ENCODE results near the gene DAGLB.
"Not testable (repeated sequence)": the region's sequence is repeated elsewhere in the genome, so short reads cannot be mapped to it uniquely, and the experiment has no call there.

Gene DAGLB

GRCh38 chr7:6461946-6462550 lies 14.3 kb upstream of the DAGLB start:
- no peak for DNase-seq (ENCODE audit: low spot score)

DNA sequence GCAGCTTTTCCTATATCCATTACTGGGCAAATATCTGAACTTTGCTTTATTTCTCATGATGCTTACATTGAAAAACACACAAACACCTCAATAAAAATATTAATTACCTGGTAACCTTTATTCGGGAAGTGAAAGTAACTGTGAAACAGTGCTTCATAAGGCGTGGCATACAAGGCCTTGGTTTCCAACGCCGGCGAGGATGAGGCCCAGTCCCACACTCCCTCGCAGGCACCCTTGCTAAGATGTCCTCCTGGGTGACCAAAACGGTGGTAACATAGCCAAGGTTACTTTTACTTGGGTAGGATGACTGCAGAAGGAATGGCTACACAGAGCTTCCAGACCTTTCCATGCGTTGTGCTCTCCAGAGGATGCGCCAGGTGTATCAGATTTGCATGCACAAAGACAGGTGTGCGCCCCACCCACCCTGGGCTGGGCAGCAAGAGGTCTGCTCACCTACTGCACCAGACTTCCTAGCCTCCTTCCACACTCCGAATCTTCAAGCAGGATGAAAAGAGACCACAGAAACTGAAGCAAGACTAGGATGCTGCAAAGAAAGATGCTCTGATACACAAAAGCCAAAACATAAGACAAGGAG lies 13.3 kb upstream of the DAGLB start:
- DNase-seq (ENCODE audit: low spot score): no peak

DNA sequence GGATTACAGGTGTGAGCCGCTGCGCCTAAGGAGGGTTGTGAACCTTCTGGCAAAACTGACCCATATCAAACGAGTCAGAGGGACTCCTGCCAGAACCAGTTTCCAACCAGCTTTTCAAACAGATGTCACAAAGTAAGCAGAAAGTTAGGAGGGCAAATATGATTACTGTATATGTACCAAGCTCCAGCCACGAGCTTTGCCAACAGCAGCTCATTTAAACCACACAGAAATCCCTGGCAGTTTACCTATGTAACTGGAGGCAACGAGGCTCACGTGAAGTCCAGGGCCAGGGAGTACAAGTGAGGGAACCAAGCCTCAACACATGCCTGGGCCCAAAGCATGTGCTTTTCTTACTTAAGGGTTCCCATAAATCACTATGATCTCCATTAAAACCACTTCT lies 12.5 kb upstream of the DAGLB start:
- no peak for DNase-seq (ENCODE audit: low spot score)

DNA sequence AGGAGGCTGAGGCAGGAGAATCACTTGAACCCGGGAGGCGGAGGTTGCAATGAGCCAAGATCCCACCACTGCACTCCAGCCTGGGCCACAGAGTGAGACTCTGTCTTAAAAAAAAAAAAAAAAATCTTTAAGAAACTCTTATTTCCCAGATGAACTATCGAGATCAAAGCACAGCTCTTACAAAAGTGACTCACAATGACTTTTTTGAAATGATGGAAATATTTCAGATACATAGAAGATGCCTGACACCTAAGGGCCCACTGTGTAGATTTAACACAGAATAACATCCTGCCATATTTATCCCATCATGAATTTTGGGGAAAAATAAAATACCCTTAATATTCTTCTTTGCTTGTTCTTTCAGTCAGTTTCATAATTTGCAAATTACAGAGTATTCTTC lies 10.9 kb upstream of the DAGLB start:
- DNase-seq (ENCODE audit: low spot score): not testable (repeated sequence)

- no peak for DNase-seq (ENCODE audit: low spot score)
These were observed 6.0 kb upstream of the DAGLB start for GRCh38 chr7:6453734-6454133.

DNA sequence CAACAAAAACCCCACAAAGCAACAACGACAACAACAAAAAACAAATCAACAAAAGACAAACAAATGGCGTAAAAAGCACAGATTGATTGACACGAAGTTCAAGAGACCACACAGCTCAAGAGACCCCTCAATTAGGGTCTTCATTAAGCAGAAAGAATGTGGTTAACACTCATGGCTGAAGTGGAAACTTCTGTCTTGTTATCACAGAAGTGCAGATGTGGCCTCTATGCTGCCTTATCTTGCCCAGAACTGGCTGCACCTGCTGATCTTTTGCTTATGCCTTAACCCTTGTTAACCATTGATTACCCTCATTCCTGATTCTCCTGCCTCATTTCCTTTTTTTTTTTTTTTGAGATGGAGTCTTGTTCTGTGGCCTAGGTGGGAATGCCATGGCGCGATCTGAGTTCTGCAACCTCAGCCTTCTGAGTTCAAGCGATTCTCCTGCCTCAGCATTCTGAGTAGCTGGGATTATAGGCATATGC lies 3.5 kb upstream of the DAGLB start:
- DNase-seq (ENCODE audit: low spot score): no peak

DNA sequence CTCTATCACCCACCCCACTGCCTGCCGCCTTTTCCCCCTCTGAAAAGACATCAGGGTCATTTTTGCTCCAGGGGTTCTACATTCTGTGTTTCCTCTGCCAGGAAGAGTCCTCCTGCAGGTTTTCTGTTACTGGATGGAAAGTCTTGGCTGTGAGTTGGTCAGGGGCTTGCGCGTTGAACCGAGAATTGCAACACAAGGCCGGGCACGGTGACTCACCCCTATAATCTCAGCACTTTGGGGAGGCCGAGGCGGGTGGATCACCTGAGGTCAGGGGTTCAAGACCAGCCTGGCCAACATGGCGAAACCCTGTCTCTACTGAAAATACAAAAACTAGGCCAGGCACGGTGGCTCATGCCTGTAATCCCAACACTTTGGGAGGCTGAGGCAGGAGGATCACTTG lies 2.8 kb upstream of the DAGLB start:
- DNase-seq (ENCODE audit: low spot score): not testable (repeated sequence)

DNA sequence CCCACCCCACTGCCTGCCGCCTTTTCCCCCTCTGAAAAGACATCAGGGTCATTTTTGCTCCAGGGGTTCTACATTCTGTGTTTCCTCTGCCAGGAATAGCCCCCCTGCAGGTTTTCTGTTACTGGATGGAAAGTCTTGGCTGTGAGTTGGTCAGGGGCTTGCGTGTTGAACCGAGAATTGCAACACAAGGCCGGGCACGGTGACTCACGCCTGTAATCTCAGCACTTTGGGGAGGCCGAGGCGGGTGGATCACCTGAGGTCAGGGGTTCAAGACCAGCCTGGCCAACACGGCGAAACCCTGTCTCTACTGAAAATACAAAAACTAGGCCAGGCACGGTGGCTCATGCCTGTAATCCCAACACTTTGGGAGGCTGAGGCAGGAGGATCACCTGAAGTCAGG lies 2.1 kb upstream of the DAGLB start:
- DNase-seq (ENCODE audit: low spot score): not testable (repeated sequence)

DNA sequence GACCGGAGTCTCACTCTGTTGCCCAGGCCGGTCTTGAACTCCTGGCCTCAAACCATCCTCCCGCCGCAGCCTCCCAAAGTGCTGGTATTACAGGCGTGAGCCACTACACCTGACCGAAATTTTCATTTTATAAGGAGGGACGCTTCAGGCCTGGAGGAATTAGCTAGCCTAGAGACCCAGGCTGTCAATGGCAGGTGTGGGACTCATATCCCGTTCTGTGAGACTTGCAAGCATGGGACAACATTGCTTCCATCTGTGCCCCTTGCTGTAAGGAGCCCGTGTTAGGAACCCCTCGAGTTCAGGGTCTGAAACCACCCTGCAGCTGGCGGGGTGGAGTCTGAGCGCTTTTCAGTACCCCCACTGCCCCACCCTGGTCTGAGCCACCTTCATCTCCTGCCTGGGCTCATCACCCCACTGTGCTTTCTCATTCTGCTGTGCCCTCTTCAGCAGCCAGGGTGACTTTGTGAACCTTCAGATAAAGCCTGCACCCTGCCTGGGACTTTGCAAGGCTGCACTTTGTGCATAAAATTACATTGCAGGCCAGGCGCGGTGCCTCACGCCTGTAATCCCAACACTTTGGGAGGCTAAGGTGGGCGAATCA lies 1.3 kb upstream of the DAGLB start:
- DNase-seq (ENCODE audit: low spot score): no peak

GRCh38 chr7:6446838-6447580 lies 745 bp downstream of the DAGLB start:
- no peak for DNase-seq (ENCODE audit: low spot score)

DNA sequence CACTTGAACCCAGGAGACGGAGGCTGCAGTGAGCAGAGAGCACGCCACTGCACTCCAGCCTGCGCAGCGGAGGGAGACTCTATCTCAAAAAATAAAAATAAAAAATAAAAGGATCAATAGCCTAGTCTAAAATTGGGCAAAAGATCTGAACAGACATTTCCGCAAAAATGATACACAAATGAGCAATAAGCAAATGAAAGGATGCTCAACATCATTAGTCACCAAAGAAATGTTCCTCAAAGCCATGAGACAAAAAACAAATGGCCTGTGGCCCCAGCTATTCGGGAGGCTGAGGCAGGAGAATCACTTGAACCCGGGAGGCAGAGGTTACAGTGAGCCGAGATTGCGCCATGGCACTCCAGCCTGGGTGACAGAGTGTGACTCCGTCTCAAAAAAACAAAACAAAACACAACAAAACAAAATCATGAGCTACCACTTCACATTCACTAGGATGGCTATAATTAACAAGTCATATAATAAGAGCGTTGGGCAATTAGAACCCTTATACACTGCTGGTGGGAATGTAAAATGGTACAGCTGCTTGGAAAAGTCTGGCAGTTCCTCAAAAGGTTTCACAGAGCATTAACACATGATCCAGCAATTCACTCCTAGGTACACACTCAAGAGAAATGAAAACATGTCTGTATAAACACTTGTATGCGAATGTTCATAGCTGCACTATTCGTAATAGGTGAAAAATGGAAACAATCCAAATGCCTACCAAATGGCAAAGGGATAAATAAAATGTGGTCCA lies 3.1 kb downstream of the DAGLB start:
- DNase-seq (ENCODE audit: low spot score): no peak

DNA sequence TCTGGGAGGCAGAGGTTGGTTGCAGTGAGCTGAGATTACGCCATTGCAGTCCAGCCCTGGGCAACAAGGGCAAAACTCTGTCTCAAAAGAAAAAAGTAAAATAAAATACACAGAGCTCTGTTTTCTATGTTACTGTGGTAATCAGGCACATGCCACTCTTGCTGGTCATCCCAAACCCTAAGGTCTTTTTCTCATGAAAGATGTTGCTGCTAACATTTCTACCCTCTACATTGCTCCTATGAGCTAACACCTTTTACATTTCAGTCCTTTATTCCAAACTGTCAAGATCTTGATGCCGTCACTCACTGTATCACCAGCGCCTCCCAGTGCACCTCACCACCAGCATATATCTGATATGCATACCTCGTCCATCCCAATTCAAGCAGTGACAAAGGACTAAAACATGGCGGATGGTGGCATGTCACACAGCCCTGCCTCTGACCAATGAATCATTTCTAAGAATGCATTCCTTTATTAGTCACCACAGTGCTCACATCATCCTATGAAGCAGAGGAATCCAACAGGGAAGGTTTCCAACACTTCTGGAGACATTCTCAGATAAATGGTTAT lies 4.3 kb downstream of the DAGLB start:
- DNase-seq (ENCODE audit: low spot score): no peak

DNA sequence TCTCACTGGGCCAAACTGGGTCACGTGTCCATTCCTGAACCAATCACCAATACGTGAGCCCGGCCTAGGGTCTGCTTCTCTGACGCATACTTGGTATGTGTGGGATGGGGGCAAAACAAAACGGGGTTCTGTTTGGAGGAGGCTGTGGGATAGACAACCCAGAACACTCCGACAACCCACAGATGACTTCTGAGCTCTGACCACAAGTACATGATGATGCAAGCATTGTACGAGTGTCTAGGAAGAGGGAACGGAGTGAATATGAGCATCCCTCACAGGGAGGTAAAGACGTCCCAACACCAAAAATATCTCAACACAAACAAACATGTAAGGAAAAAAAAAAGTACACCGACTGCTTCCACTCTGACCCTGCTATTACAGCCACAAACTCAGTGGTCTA lies 5.6 kb downstream of the DAGLB start:
- DNase-seq (ENCODE audit: low spot score): no peak

DNA sequence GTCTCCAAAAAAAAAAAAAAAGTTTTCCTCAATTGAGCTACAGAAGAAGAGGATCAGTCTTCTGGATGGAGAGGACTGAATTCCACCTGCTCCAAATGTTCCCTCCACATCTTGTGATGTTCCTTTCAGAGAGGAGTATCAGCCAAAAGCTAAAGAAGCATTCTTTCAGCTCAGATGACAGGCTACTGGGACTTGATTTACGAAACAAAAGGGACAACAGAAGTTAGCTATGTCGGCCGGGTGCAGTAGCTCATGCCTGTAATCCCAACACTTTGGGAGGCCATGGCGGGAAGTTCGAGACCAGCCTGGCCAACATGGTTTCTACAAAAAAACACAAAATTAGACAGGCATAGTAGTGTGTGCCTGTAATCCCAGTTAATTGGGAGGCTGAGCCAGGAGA lies 7.4 kb downstream of the DAGLB start:
- no peak for DNase-seq (ENCODE audit: low spot score)

GRCh38 chr7:6438427-6438826 lies 9.3 kb downstream of the DAGLB start:
- DNase-seq (ENCODE audit: low spot score): no peak

- no peak for DNase-seq (ENCODE audit: low spot score)
These were observed 10.5 kb downstream of the DAGLB start for GRCh38 chr7:6437251-6437650.

GRCh38 chr7:6436385-6436685 lies 11.4 kb downstream of the DAGLB start:
- DNase-seq (ENCODE audit: low spot score): no peak

GRCh38 chr7:6435486-6436384 lies 12.0 kb downstream of the DAGLB start:
- peak; percentile 94 for DNase-seq (ENCODE audit: low spot score)

- no peak for DNase-seq (ENCODE audit: low spot score)
These were observed 13.8 kb downstream of the DAGLB start for GRCh38 chr7:6433784-6434615.

DNA sequence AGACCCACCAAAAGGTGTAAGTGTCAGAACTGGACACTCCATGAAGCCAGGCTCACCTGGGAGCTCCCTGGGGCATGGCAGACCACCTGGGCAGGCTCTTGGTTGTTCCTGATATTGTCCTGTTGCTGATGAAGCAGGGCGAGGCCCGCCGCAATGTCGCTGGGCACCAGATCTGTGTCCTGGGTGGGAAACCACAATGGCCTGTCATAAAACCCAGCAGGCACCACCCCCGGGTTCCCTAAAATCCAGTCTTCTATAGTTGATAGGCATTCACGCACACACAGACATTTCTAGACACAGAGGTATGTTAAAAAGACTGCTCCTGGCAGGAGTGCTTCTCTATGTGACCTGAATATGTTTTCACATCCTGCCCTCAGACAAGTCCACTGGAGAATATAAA lies 15.0 kb downstream of the DAGLB start:
- no peak for DNase-seq (ENCODE audit: low spot score)
